Smooth muscle cell (in vitro differentiated cells): Measurements from ENCODE around the gene ASB14. TPM values are rescaled to one million over a fixed set of nuclear protein-coding genes. Genes with fewer than 3 reads are reported as not detected.

Source experiments
- DNase-seq: peaks from one replicate; lab custom pipeline; 2025; ENCODE audit not compliant: unreplicated experiment; lab: John Stamatoyannopoulos, UW
- H2AFZ ChIP-seq: fragments of 200-600 bp; sonication (generic); 2 replicates; pipeline ENCODE4 v1.6.0; 2016; ENCODE audit warnings: antibody characterized with exemption, low read depth, mild to moderate bottlenecking
- H3F3A ChIP-seq: fragments of 200-600 bp; sonication (generic); 2 replicates; pipeline ENCODE4 v1.6.0; 2017; ENCODE audit warnings: antibody characterized with exemption, low read depth
- H3K27ac ChIP-seq: fragments of 200-600 bp; sonication (generic); 2 replicates; pipeline ENCODE4 v1.5.1; 2016; ENCODE audit warnings: low read depth, mild to moderate bottlenecking
- H3K27me3 ChIP-seq: fragments of 200-600 bp; sonication (generic); 2 replicates; pipeline ENCODE4 v1.6.1; 2016; ENCODE audit warnings: low read depth, mild to moderate bottlenecking
- H3K36me3 ChIP-seq: fragments of 200-600 bp; sonication (generic); 2 replicates; pipeline ENCODE4 v1.5.1; 2016; ENCODE audit warnings: low read depth
- H3K4me1 ChIP-seq: fragments of 200-600 bp; sonication (generic); 2 replicates; pipeline ENCODE4 v1.5.1; 2016; ENCODE audit warnings: low read depth
- H3K4me2 ChIP-seq: fragments of 200-600 bp; sonication (generic); 2 replicates; pipeline ENCODE4 v1.6.0; 2016; ENCODE audit warnings: mild to moderate bottlenecking
- H3K4me3 ChIP-seq: fragments of 200-600 bp; sonication (generic); 2 replicates; pipeline ENCODE4 v1.5.1; 2016; ENCODE audit warnings: mild to moderate bottlenecking
- H3K79me2 ChIP-seq: fragments of 200-600 bp; sonication (generic); 2 replicates; pipeline ENCODE4 v1.6.0; 2016; ENCODE audit warnings: low read depth, mild to moderate bottlenecking
- H3K9ac ChIP-seq: fragments of 200-600 bp; sonication (generic); 2 replicates; pipeline ENCODE4 v1.6.0; 2016; ENCODE audit warnings: low read depth
- H3K9me3 ChIP-seq: fragments of 200-600 bp; sonication (generic); replicated peaks from 2 replicates; pipeline ENCODE4 v1.5.1; 2016; ENCODE audit warnings: low read depth
- H4K20me1 ChIP-seq: fragments of 200-600 bp; sonication (generic); 2 replicates; pipeline ENCODE4 v1.6.0; 2016; ENCODE audit warnings: low read depth
- CTCF ChIP-seq: fragments of 200-600 bp; sonication (generic); IDR thresholded peaks from 2 replicates; pipeline ENCODE4 v1.5.1; 2017; ENCODE audit warnings: borderline replicate concordance, mild to moderate bottlenecking, antibody characterized with exemption; ENCODE audit not compliant: insufficient read depth, poor library complexity, severe bottlenecking
- WGBS: methylation state at CpG from one replicate; pipeline ENCODE4 v1.1.7; 2016; ENCODE audit warnings: low lambda C conversion rate; 5-methylcytosine and 5-hydroxymethylcytosine counted together
- polyA plus RNA-seq: library from polyadenylated mRNA; unstranded; fragments of >200 nt; fragmentation: Nextera tagmentation; extraction: Ambion mirVana; gene quantifications from 2 replicates; pipeline ENCODE4 v1.2.1, GENCODE V29; 2016
- total RNA-seq: library from RNA; depleted of rRNA; stranded (reverse); fragments of >200 nt; gene quantifications from 2 replicates; pipeline ENCODE4 v1.2.3, GENCODE V29; 2014

Gene ASB14
- total and polyA plus RNA-seq, 2 experiments from 2014 or later: 0.17 TPM; not detected in 1

GRCh38 chr3:57275393-57275792 is 17.1 kb downstream of the ASB14 start:
- H3F3A ChIP-seq: no peaks in the 10 kb centered on the region
- H4K20me1 ChIP-seq: no peaks in the 10 kb centered on the region
- no peak overlapping the region for H2AFZ ChIP-seq
- no peak overlapping the region for H3K4me3 ChIP-seq
- H3K4me2 ChIP-seq: no peak overlapping the region
- H3K9me3 ChIP-seq: no peaks in the 10 kb centered on the region
- H3K4me1 ChIP-seq: no peaks in the 10 kb centered on the region
- no peak overlapping the region for H3K9ac ChIP-seq
- no peak overlapping the region for H3K27ac ChIP-seq
- WGBS: 95% methylated on average over 2 of the region's 2 CpGs
- no peaks in the 10 kb centered on the region for H3K27me3 ChIP-seq
- no peak for TF ChIP-seq CTCF
- peaks cover 4% of the 10 kb centered on the region for H3K36me3 ChIP-seq
- DNase-seq: no peak
- no peaks in the 10 kb centered on the region for H3K79me2 ChIP-seq

DNA sequence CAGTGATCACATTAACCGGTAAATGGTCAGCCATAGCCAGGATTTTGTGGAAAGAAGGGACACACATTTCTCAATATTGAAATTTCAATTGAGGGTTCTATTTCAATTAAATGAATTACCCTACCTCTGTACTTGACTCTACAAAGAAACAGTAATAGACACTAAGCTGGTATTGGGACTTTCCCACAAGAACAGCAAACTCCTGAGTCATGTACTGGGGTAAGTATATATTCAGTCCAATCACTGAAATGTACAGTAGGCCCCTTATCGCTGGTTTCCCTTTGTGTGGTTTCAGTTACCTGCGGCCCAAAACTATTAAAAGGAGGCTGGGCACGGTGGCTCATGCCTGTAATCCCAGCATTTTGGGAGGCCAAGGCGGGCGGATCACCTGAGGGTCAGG is 17.6 kb downstream of the ASB14 start:
- WGBS: 99% methylated on average over 6 of the region's 6 CpGs
- no peaks in the 10 kb centered on the region for H3K79me2 ChIP-seq
- no peak for TF ChIP-seq CTCF

GRCh38 chr3:57268416-57268815 is 24.1 kb downstream of the ASB14 start:
- H3K9me3 ChIP-seq: no peaks in the 10 kb centered on the region
- H3K27ac ChIP-seq: no peak overlapping the region
- no peaks in the 10 kb centered on the region for H4K20me1 ChIP-seq
- WGBS: 95% methylated on average over 1 of the region's 1 CpG
- H3K4me3 ChIP-seq: no peak overlapping the region
- no peaks in the 10 kb centered on the region for H3K4me1 ChIP-seq
- H3K27me3 ChIP-seq: no peaks in the 10 kb centered on the region
- no peaks in the 10 kb centered on the region for H3K79me2 ChIP-seq
- peaks cover 42% of the 10 kb centered on the region for H3K36me3 ChIP-seq
- TF ChIP-seq CTCF: no peak
- no peak overlapping the region for H3K4me2 ChIP-seq
- DNase-seq: no peak
- H3F3A ChIP-seq: no peaks in the 10 kb centered on the region
- no peak overlapping the region for H2AFZ ChIP-seq
- no peak overlapping the region for H3K9ac ChIP-seq

More for the DNA sequence above, 17.6 kb downstream of the ASB14 start:
- H3K4me2 ChIP-seq: no peak overlapping the region
- H3K4me1 ChIP-seq: no peaks in the 10 kb centered on the region
- no peak overlapping the region for H3K27ac ChIP-seq
- no peaks in the 10 kb centered on the region for H4K20me1 ChIP-seq
- H3K9me3 ChIP-seq: no peaks in the 10 kb centered on the region
- no peaks in the 10 kb centered on the region for H3F3A ChIP-seq
- peaks cover 7% of the 10 kb centered on the region for H3K36me3 ChIP-seq
- no peak overlapping the region for H3K9ac ChIP-seq
- no peaks in the 10 kb centered on the region for H3K27me3 ChIP-seq
- no peak overlapping the region for H2AFZ ChIP-seq
- H3K4me3 ChIP-seq: no peak overlapping the region
- DNase-seq: no peak

DNA sequence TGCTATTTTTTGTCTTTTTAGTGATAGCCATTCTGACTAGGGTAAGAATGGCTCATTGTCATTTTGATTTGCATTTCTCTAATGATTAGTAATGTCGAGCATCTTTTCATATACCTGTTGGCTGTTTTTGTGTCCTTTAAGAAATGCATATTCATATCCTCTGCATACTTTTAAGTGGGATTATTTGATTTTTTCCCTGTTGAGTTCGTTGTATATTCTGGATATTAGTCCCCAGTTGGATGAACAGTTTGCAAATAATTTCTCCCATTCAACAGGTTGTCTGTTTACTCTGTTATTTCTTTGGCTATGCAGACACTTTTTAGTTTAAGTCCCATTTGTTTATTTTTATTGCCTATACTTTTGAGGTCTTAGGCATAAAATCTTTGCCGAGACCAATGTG is 30.6 kb downstream of the ASB14 start:
- no peaks in the 10 kb centered on the region for H3K27me3 ChIP-seq
- peaks cover 46% of the 10 kb centered on the region for H3K36me3 ChIP-seq
- no peaks in the 10 kb centered on the region for H3K9me3 ChIP-seq
- no peaks in the 10 kb centered on the region for H3F3A ChIP-seq
- H3K4me1 ChIP-seq: no peaks in the 10 kb centered on the region
- no peaks in the 10 kb centered on the region for H4K20me1 ChIP-seq
- 97% methylated on average over 3 of the region's 3 CpGs for WGBS
- H3K4me2 ChIP-seq: no peak overlapping the region
- no peak overlapping the region for H3K4me3 ChIP-seq
- no peak for TF ChIP-seq CTCF
- no peak overlapping the region for H3K27ac ChIP-seq
- no peaks in the 10 kb centered on the region for H3K79me2 ChIP-seq
- no peak overlapping the region for H3K9ac ChIP-seq
- no peak for DNase-seq
- H2AFZ ChIP-seq: no peak overlapping the region
